Smooth muscle cell (in vitro differentiated cells): ENCODE results near the gene SLC25A38. TPM values are rescaled to one million over a fixed set of nuclear protein-coding genes. Genes with fewer than 3 reads are reported as not detected.

Source experiments
- DNase-seq: peaks from one replicate; lab custom pipeline; 2025; ENCODE audit not compliant: unreplicated experiment; lab: John Stamatoyannopoulos, UW
- H2AFZ ChIP-seq: fragments of 200-600 bp; sonication (generic); 2 replicates; pipeline ENCODE4 v1.6.0; 2016; ENCODE audit warnings: antibody characterized with exemption, low read depth, mild to moderate bottlenecking
- H3F3A ChIP-seq: fragments of 200-600 bp; sonication (generic); 2 replicates; pipeline ENCODE4 v1.6.0; 2017; ENCODE audit warnings: antibody characterized with exemption, low read depth
- H3K27ac ChIP-seq: fragments of 200-600 bp; sonication (generic); 2 replicates; pipeline ENCODE4 v1.5.1; 2016; ENCODE audit warnings: low read depth, mild to moderate bottlenecking
- H3K27me3 ChIP-seq: fragments of 200-600 bp; sonication (generic); 2 replicates; pipeline ENCODE4 v1.6.1; 2016; ENCODE audit warnings: low read depth, mild to moderate bottlenecking
- H3K36me3 ChIP-seq: fragments of 200-600 bp; sonication (generic); 2 replicates; pipeline ENCODE4 v1.5.1; 2016; ENCODE audit warnings: low read depth
- H3K4me1 ChIP-seq: fragments of 200-600 bp; sonication (generic); 2 replicates; pipeline ENCODE4 v1.5.1; 2016; ENCODE audit warnings: low read depth
- H3K4me2 ChIP-seq: fragments of 200-600 bp; sonication (generic); 2 replicates; pipeline ENCODE4 v1.6.0; 2016; ENCODE audit warnings: mild to moderate bottlenecking
- H3K4me3 ChIP-seq: fragments of 200-600 bp; sonication (generic); 2 replicates; pipeline ENCODE4 v1.5.1; 2016; ENCODE audit warnings: mild to moderate bottlenecking
- H3K79me2 ChIP-seq: fragments of 200-600 bp; sonication (generic); 2 replicates; pipeline ENCODE4 v1.6.0; 2016; ENCODE audit warnings: low read depth, mild to moderate bottlenecking
- H3K9ac ChIP-seq: fragments of 200-600 bp; sonication (generic); 2 replicates; pipeline ENCODE4 v1.6.0; 2016; ENCODE audit warnings: low read depth
- H3K9me3 ChIP-seq: fragments of 200-600 bp; sonication (generic); replicated peaks from 2 replicates; pipeline ENCODE4 v1.5.1; 2016; ENCODE audit warnings: low read depth
- H4K20me1 ChIP-seq: fragments of 200-600 bp; sonication (generic); 2 replicates; pipeline ENCODE4 v1.6.0; 2016; ENCODE audit warnings: low read depth
- CTCF ChIP-seq: fragments of 200-600 bp; sonication (generic); IDR thresholded peaks from 2 replicates; pipeline ENCODE4 v1.5.1; 2017; ENCODE audit warnings: borderline replicate concordance, mild to moderate bottlenecking, antibody characterized with exemption; ENCODE audit not compliant: insufficient read depth, poor library complexity, severe bottlenecking
- WGBS: methylation state at CpG from one replicate; pipeline ENCODE4 v1.1.7; 2016; ENCODE audit warnings: low lambda C conversion rate; 5-methylcytosine and 5-hydroxymethylcytosine counted together
- polyA plus RNA-seq: library from polyadenylated mRNA; unstranded; fragments of >200 nt; fragmentation: Nextera tagmentation; extraction: Ambion mirVana; gene quantifications from 2 replicates; pipeline ENCODE4 v1.2.1, GENCODE V29; 2016
- total RNA-seq: library from RNA; depleted of rRNA; stranded (reverse); fragments of >200 nt; gene quantifications from 2 replicates; pipeline ENCODE4 v1.2.3, GENCODE V29; 2014

The SLC25A38 gene
- total and polyA plus RNA-seq, 2 experiments from 2014 or later, result 19.1 to 22.2 TPM

- Histone ChIP-seq H2AFZ (no peak overlapping the region), H3F3A (no peaks in the 10 kb centered on the region), H3K79me2 (no peaks in the 10 kb centered on the region), H3K4me3 (no peak overlapping the region), H3K9ac (no peak overlapping the region), H4K20me1 (no peaks in the 10 kb centered on the region), H3K27ac (no peak overlapping the region), H3K9me3 (no peaks in the 10 kb centered on the region), H3K4me1 (no peaks in the 10 kb centered on the region), H3K36me3 (no peaks in the 10 kb centered on the region), H3K4me2 (no peak overlapping the region), H3K27me3 (no peaks in the 10 kb centered on the region)
- TF ChIP-seq CTCF, result no peak
- 94% methylated on average over 21 of the region's 22 CpGs for WGBS
- no peak for DNase-seq
Observed at GRCh38 chr3:39428745-39429201, 45.6 kb downstream of the SLC25A38 start.

- 95% methylated on average over 11 of the region's 11 CpGs for WGBS
- H3K79me2 ChIP-seq, result no peaks in the 10 kb centered on the region
- DNase-seq, result no peak
- H3K4me2 ChIP-seq, result no peak overlapping the region
- H3K27ac ChIP-seq, result no peak overlapping the region
- H3K36me3 ChIP-seq, result no peaks in the 10 kb centered on the region
- no peak overlapping the region for H3K9ac ChIP-seq
- no peaks in the 10 kb centered on the region for H3K4me1 ChIP-seq
- no peaks in the 10 kb centered on the region for H3K9me3 ChIP-seq
- no peaks in the 10 kb centered on the region for H3K27me3 ChIP-seq
- no peak overlapping the region for H3K4me3 ChIP-seq
- no peak for TF ChIP-seq CTCF
- no peak overlapping the region for H2AFZ ChIP-seq
- no peaks in the 10 kb centered on the region for H3F3A ChIP-seq
- H4K20me1 ChIP-seq, result no peaks in the 10 kb centered on the region
Observed at GRCh38 chr3:39429466-39429865, 46.3 kb downstream of the SLC25A38 start.

- no peak overlapping the region for H3K4me3 ChIP-seq
- no peaks in the 10 kb centered on the region for H3K79me2 ChIP-seq
- no peaks in the 10 kb centered on the region for H3K27me3 ChIP-seq
- no peaks in the 10 kb centered on the region for H3K9me3 ChIP-seq
- DNase-seq, result no peak
- no peaks in the 10 kb centered on the region for H3K4me1 ChIP-seq
- H3K36me3 ChIP-seq, result no peaks in the 10 kb centered on the region
- H4K20me1 ChIP-seq, result no peaks in the 10 kb centered on the region
- 89% methylated on average over 5 of the region's 5 CpGs for WGBS
- H3K4me2 ChIP-seq, result no peak overlapping the region
- TF ChIP-seq CTCF, result no peak
- no peak overlapping the region for H3K27ac ChIP-seq
- no peak overlapping the region for H3K9ac ChIP-seq
- no peak overlapping the region for H2AFZ ChIP-seq
- H3F3A ChIP-seq, result no peaks in the 10 kb centered on the region
Observed at GRCh38 chr3:39432342-39432741, 49.2 kb downstream of the SLC25A38 start.

GRCh38 chr3:39433642-39434041, 50.5 kb downstream of the SLC25A38 start:
- Histone ChIP-seq H2AFZ (no peak overlapping the region), H3K4me2 (no peak overlapping the region), H4K20me1 (no peaks in the 10 kb centered on the region), H3K9me3 (no peaks in the 10 kb centered on the region), H3K4me1 (no peaks in the 10 kb centered on the region), H3K79me2 (no peaks in the 10 kb centered on the region), H3K9ac (no peak overlapping the region), H3K36me3 (no peaks in the 10 kb centered on the region), H3K27me3 (no peaks in the 10 kb centered on the region), H3K27ac (no peak overlapping the region), H3K4me3 (no peak overlapping the region), H3F3A (no peaks in the 10 kb centered on the region)
- no peak for TF ChIP-seq CTCF
- 89% methylated on average over 3 of the region's 3 CpGs for WGBS
- no peak for DNase-seq
